CD4-positive, alpha-beta T cell (primary cell): ENCODE measurements around the gene PIP5KL1. TPM values are rescaled to one million over a fixed set of nuclear protein-coding genes. Genes with fewer than 3 reads are reported as not detected.

Experiments
- ATAC-seq: fragments of 200-7000 bp; cut with Tn5 transposase; one replicate; pipeline ENCODE4 v1.10.0; 2022; ENCODE audit warnings: mild to moderate bottlenecking; ENCODE audit not compliant: poor library complexity
- CTCF ChIA-PET: fragments of 350-600 bp; sonication (Branson Sonifier 250); formaldehyde crosslinking; loops from one replicate; lab custom pipeline; 2021; ENCODE audit warnings: antibody characterized with exemption, inconsistent platforms; lab: Charles Lee
- POLR2A ChIA-PET: fragments of 350-600 bp; sonication (Branson Sonifier 250); formaldehyde crosslinking; loops from one replicate; lab custom pipeline; 2021; ENCODE audit warnings: antibody characterized with exemption, inconsistent platforms; lab: Charles Lee
- DNase-seq, 14 experiments: peaks; one replicate each; pipeline ENCODE4 v3.0.0-alpha.2; 2013 to 2020; ENCODE audit warnings: mixed read lengths in 2 of 14
- H3K27ac ChIP-seq, 2 donors: one replicate each; pipeline versions ENCODE4 v1.5.1 to v1.7.0; 2013; ENCODE audit warnings: low read length in 2 of 2, low read depth in 1 of 2, mild to moderate bottlenecking in 1 of 2
- H3K27me3 ChIP-seq, 2 experiments: 1 replicate in 1 of 2; 2 replicates in 1 of 2; pipeline versions ENCODE4 v1.6.1 to v1.7.0; 2013; ENCODE audit warnings: low read length in 2 of 2, control low read depth in 1 of 2, mild to moderate bottlenecking in 1 of 2, moderate library complexity in 1 of 2; ENCODE audit not compliant: insufficient read depth in 2 of 2, control insufficient read depth in 1 of 2
- H3K36me3 ChIP-seq: one replicate; pipeline ENCODE4 v1.6.1; 2013; ENCODE audit warnings: low read length, control low read depth; ENCODE audit not compliant: insufficient read depth
- H3K4me1 ChIP-seq: one replicate; pipeline ENCODE4 v1.6.1; 2013; ENCODE audit warnings: low read length, control low read depth; ENCODE audit not compliant: insufficient read depth
- H3K4me3 ChIP-seq: one replicate; pipeline ENCODE4 v1.5.1; 2013; ENCODE audit warnings: mild to moderate bottlenecking, low read length, moderate library complexity
- H3K9me3 ChIP-seq, 2 experiments: 1 replicate in 1 of 2; 2 replicates in 1 of 2; pipeline versions ENCODE4 v1.6.1 to v1.7.0; 2013; ENCODE audit warnings: low read length in 2 of 2, mild to moderate bottlenecking in 2 of 2, control low read depth in 1 of 2, moderate library complexity in 1 of 2; ENCODE audit not compliant: control insufficient read depth in 1 of 2, insufficient read depth in 1 of 2
- H3K27ac Mint-ChIP-seq: one replicate; pipeline ENCODE4 v1.8.0; 2020; ENCODE audit warnings: mixed read lengths
- H3K27me3 Mint-ChIP-seq: one replicate; pipeline ENCODE4 v1.8.0; 2021; ENCODE audit warnings: mixed read lengths
- H3K36me3 Mint-ChIP-seq: one replicate; pipeline ENCODE4 v1.8.0; 2021; ENCODE audit warnings: low read depth, mixed read lengths
- H3K4me1 Mint-ChIP-seq: one replicate; pipeline ENCODE4 v1.8.0; 2021; ENCODE audit warnings: low read depth, mixed read lengths
- H3K4me3 Mint-ChIP-seq: one replicate; pipeline ENCODE4 v1.8.0; 2020; ENCODE audit warnings: mild to moderate bottlenecking, mixed read lengths
- H3K9me3 Mint-ChIP-seq: one replicate; pipeline ENCODE4 v1.8.0; 2020; ENCODE audit warnings: mixed read lengths
- CTCF ChIP-seq: fragments of 200-600 bp; IDR thresholded peaks from one replicate; pipeline ENCODE4 v1.8.0; 2022; ENCODE audit warnings: antibody characterized with exemption, mild to moderate bottlenecking
- intact Hi-C, 2 experiments: fragments of 100-400 bp; cut with DNase I in 1 of 2; cut with micrococcal nuclease in 1 of 2; formaldehyde crosslinking; loops; one replicate each; pipeline versions ENCODE4 v1.15.1 to v1.9.0; 2023 to 2025; cut with DNase I, micrococcal nuclease
- total RNA-seq, 174 experiments: library from RNA in 2 of 174; stranded (reverse) in 2 of 174; gene quantifications; one replicate each; pipeline ENCODE4 v1.2.3 and lab custom pipeline; 2021 to 2026

Gene PIP5KL1
- total RNA-seq, 2 experiments from 2014 or later: 2.9 to 3.3 TPM

DNA sequence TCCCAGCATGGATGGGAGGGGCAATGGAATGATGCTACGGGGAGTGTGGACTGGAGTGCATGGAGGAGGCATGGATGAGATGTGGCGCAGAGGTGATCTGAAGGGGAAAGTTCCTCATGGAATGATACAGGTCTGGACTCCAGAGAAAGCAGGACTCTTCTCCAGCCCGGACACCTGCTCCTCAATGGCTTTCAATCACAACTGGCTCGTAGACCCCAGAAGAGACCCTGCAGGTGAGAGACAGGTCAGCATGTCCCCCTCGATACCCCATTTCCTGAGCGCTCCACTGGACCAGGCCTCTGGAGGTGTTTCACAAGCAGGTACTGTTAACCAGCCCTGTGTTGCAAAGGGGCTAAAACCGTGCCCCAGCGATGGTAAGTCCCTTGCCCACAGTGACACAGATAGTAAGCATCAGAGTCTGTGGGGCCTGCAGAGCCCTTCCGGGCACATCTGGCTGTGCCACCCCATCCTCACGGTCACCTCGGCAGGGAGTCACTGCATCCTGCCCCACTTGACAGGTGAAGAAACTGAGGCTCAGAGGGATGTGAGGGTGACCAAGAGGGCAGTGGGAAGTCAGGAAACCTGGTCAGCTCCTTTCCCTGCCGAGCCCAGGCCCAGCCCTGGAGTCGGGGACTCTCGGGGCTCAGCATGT is 12.6 kb upstream of the PIP5KL1 start:
- Mint-ChIP-seq H3K4me1 (peaks cover 57% of the 10 kb centered on the region), H3K36me3 (peaks cover 96% of the 10 kb centered on the region), H3K9me3 (no peaks in the 10 kb centered on the region), H3K27me3 (no peaks in the 10 kb centered on the region), H3K27ac (peak overlapping the region; percentile 88), H3K4me3 (peak overlapping the region; percentile 46)
- H3K4me1 ChIP-seq: peaks cover 59% of the 10 kb centered on the region
- CTCF ChIA-PET: interaction anchor here (0.6 to 6.4 kb wide), 29 partner anchors 9 to 176 kb away, joined by 3 to 74 read pairs (median 4); partner anchors contain the start of genes CDK9, EEIG1, NAIF1 and PIP5KL1
- POLR2A ChIA-PET: interaction anchor here (0.5 to 6.0 kb wide), 16 partner anchors 11 to 208 kb away, joined by 3 to 31 read pairs (median 5); partner anchors contain the start of genes NAIF1, PIP5KL1, SLC25A25 and TOR2A
- H3K36me3 ChIP-seq: peaks cover 85% of the 10 kb centered on the region
- H3K4me3 ChIP-seq: no peak overlapping the region
- no peak for ATAC-seq
- peak in 1 of 14 experiments; percentile 18 for DNase-seq
- no peak for TF ChIP-seq CTCF
- intact Hi-C loops: loop anchor here (1.0 to 2.0 kb wide), 4 partner anchors 14 to 92 kb away; partner anchors contain the start of gene EEIG1 (in 1 of the 2)
- H3K27me3 ChIP-seq: no peaks in the 10 kb centered on the region
- H3K27ac ChIP-seq: no peak overlapping the region
- H3K9me3 ChIP-seq: no peaks in the 10 kb centered on the region

DNA sequence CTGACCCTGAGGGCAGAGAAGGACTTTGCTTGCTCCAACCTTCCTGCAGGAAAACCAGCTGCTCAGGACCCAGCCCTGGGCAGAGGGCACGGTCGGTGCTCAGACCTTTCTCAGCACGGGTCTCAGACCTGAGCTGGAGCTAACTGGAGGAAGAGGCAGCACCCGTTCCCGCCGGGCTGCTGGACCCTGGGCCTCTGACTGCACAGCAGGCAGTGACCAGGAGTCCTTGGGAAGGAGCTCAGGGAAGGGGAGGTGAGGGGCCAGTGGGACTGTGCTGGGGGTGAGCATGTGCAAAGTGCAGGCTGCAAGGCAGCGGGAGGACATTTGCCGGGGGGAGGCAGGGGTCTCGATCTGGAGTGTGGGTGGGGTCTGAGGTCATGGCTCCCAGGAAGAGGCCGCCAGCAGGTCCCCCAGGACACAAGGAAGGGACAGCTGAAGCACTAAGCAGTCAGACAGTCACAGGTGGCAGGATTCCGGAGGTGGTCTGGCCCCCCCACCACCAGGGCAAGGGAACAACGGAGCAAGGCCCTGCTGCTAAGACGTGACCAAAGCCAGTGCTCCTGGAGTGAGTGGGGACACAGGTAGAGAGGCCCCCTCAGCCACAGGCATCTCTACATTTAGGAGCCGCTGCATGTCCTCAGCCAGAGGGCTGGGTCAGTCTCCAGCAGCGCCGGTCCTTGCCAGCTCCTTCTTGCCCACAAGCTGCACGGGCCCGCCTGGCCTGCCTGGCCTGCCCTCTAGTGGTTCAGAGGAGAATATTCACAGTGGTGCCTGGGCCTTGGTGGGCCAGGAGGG is 11.8 kb upstream of the PIP5KL1 start:
- DNase-seq (peak in 8 of 14 experiments; percentile 31 to 77 (median 54)), ATAC-seq (peak; percentile 31)
- Mint-ChIP-seq H3K27ac (peak overlapping the region; percentile 88), H3K9me3 (no peaks in the 10 kb centered on the region), H3K4me3 (peak overlapping the region; percentile 46), H3K4me1 (peaks cover 57% of the 10 kb centered on the region), H3K36me3 (peaks cover 95% of the 10 kb centered on the region), H3K27me3 (no peaks in the 10 kb centered on the region)
- intact Hi-C loops: loop anchor here (1.0 to 2.0 kb wide), 4 partner anchors 14 to 93 kb away; partner anchors contain the start of gene EEIG1 (in 1 of the 2)
- TF ChIP-seq CTCF: peak; percentile 72
- ChIA-PET POLR2A (interaction anchor here (0.9 to 6.0 kb wide), 13 partner anchors 12 to 208 kb away, joined by 4 to 31 read pairs (median 5); partner anchors contain the start of genes NAIF1, PIP5KL1, SLC25A25 and TOR2A), CTCF (interaction anchor here (0.5 to 6.4 kb wide), 21 partner anchors 8 to 157 kb away, joined by 3 to 74 read pairs (median 4); partner anchors contain the start of genes CDK9, EEIG1, NAIF1 and PIP5KL1)
- no peaks in the 10 kb centered on the region for H3K27me3 ChIP-seq
- H3K36me3 ChIP-seq: peaks cover 78% of the 10 kb centered on the region
- peaks cover 59% of the 10 kb centered on the region for H3K4me1 ChIP-seq
- no peaks in the 10 kb centered on the region for H3K9me3 ChIP-seq
- H3K27ac ChIP-seq: peak overlapping the region in 1 of 2 donors; percentile 13
- no peak overlapping the region for H3K4me3 ChIP-seq

DNA sequence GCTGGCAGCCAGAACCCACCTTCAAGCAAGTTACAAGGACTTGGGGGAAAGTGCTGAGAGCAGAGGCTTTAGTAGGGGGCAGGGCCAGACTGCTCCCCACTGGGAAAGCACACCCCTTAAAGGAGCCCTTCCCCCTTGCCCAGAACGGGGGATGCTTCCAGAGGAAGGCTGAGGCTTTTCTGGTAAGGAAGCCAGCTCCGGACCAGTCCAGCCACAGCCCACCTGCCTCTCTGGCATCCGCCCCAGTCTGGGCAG is 11.3 kb upstream of the PIP5KL1 start:
- peaks cover 61% of the 10 kb centered on the region for H3K4me1 ChIP-seq
- ATAC-seq (no peak), DNase-seq (no peak)
- peaks cover 74% of the 10 kb centered on the region for H3K36me3 ChIP-seq
- no peaks in the 10 kb centered on the region for H3K9me3 Mint-ChIP-seq
- H3K27me3 ChIP-seq: no peaks in the 10 kb centered on the region
- peak overlapping the region in 1 of 2 donors; percentile 13 for H3K27ac ChIP-seq
- no peak overlapping the region for H3K4me3 ChIP-seq
- H3K4me3 Mint-ChIP-seq: peak overlapping the region; percentile 30
- ChIA-PET CTCF (interaction anchor here (0.5 to 6.4 kb wide), 6 partner anchors 12 to 105 kb away, joined by 3 to 74 read pairs (median 4); partner anchors contain the start of gene PIP5KL1), POLR2A (interaction anchor here (1.0 to 6.0 kb wide), 6 partner anchors 33 to 131 kb away, joined by 4 to 31 read pairs (median 4); partner anchors contain the start of genes NAIF1 and SLC25A25)
- H3K9me3 ChIP-seq: no peaks in the 10 kb centered on the region
- H3K36me3 Mint-ChIP-seq: peaks cover 95% of the 10 kb centered on the region
- no peaks in the 10 kb centered on the region for H3K27me3 Mint-ChIP-seq
- no peak for TF ChIP-seq CTCF
- peak overlapping the region; percentile 88 for H3K27ac Mint-ChIP-seq
- intact Hi-C loops: loop anchor here (2.0 kb wide), 3 partner anchors 15 to 85 kb away; partner anchors contain the start of gene EEIG1 (in 1 of the 2)
- H3K4me1 Mint-ChIP-seq: peaks cover 57% of the 10 kb centered on the region
